Head of caudate nucleus (tissue), 42 donors: Measurements from ENCODE around the gene CFAP43.
"Not testable (repeated sequence)": the region's sequence is repeated elsewhere in the genome, so short reads cannot be mapped to it uniquely, and the experiment has no call there.

Experiments used
- DNase-seq, 42 donors: peaks; one replicate each; pipeline versions ENCODE4 v3.0.0 to v3.0.0-alpha.2; 2020 to 2021; ENCODE audit warnings: mixed read lengths in 7 of 42
- intact Hi-C: fragments of 100-400 bp; cut with DNase I; formaldehyde crosslinking; loops from one replicate; pipeline ENCODE4 v1.15.0; 2022

CFAP43 gene

GRCh38 chr10:104174136-104174535 lies 58.0 kb downstream of the CFAP43 start:
- intact Hi-C loops, DNase-seq: not testable (repeated sequence)

GRCh38 chr10:104170610-104171254 lies 61.4 kb downstream of the CFAP43 start:
- intact Hi-C loops = no loop called here

GRCh38 chr10:104155591-104155990 lies 76.6 kb downstream of the CFAP43 start:
- intact Hi-C loops = no loop called here
- DNase-seq = no peak

More at GRCh38 chr10:104170610-104171254, 61.4 kb downstream of the CFAP43 start:
- DNase-seq = no peak

- intact Hi-C loops = no loop called here
- no peak for DNase-seq
These were observed 80.4 kb downstream of the CFAP43 start for GRCh38 chr10:104151737-104152136.

- no peak for DNase-seq
- intact Hi-C loops = no loop called here
These were observed 82.0 kb downstream of the CFAP43 start for GRCh38 chr10:104150139-104150538.

GRCh38 chr10:104146882-104147281 lies 85.3 kb downstream of the CFAP43 start:
- intact Hi-C loops = no loop called here
- peak in 33 of 42 donors; percentile 7 to 83 (median 57) for DNase-seq

- no peak for DNase-seq
- intact Hi-C loops = no loop called here
These were observed 87.2 kb downstream of the CFAP43 start for GRCh38 chr10:104144931-104145330.

GRCh38 chr10:104143829-104144228 lies 88.3 kb downstream of the CFAP43 start:
- intact Hi-C loops = no loop called here
- DNase-seq = no peak

GRCh38 chr10:104142081-104142480 lies 90.1 kb downstream of the CFAP43 start:
- DNase-seq = no peak
- intact Hi-C loops = no loop called here

- intact Hi-C loops = no loop called here
These were observed 92.9 kb downstream of the CFAP43 start for GRCh38 chr10:104139221-104139620.

GRCh38 chr10:104138131-104138530 lies 94.0 kb downstream of the CFAP43 start:
- intact Hi-C loops = no loop called here
- DNase-seq = no peak

More at GRCh38 chr10:104139221-104139620, 92.9 kb downstream of the CFAP43 start:
- no peak for DNase-seq

- intact Hi-C loops = no loop called here
- no peak for DNase-seq
These were observed 102.1 kb downstream of the CFAP43 start for GRCh38 chr10:104130041-104130440.

- intact Hi-C loops = loop anchor here (10.0 kb wide), 2 partner anchors 77 to 213 kb away; partner anchors contain the start of gene STN1
- no peak for DNase-seq
These were observed 104.0 kb downstream of the CFAP43 start for GRCh38 chr10:104128214-104128613.

GRCh38 chr10:104127411-104127810 lies 104.8 kb downstream of the CFAP43 start:
- intact Hi-C loops = loop anchor here (10.0 kb wide), 2 partner anchors 77 to 213 kb away; partner anchors contain the start of gene STN1
- peak in 13 of 42 donors; percentile 6 to 60 (median 30) for DNase-seq

GRCh38 chr10:104123397-104123796 lies 108.8 kb downstream of the CFAP43 start:
- intact Hi-C loops = loop anchor here (5.0 to 10.0 kb wide), 5 partner anchors 46 to 209 kb away; partner anchors contain the start of genes SLK and STN1
- DNase-seq = no peak

- peak in 8 of 42 donors; percentile 4 to 35 (median 26) for DNase-seq
- intact Hi-C loops = loop anchor here (5.0 to 10.0 kb wide), 5 partner anchors 45 to 208 kb away; partner anchors contain the start of genes SLK and STN1
These were observed 109.7 kb downstream of the CFAP43 start for GRCh38 chr10:104122225-104123107.

GRCh38 chr10:104121485-104122224 lies 110.5 kb downstream of the CFAP43 start, which contains the start of gene SFR1:
SFR1 (plus strand) TSS chr10:104122171; CDS start chr10:104122184, 13 bp downstream.
- DNase-seq = peak; percentile 97 to 100 (median 99)
- intact Hi-C loops = loop anchor here (5.0 to 10.0 kb wide), 5 partner anchors 44 to 207 kb away; partner anchors contain the start of genes SLK and STN1

- peak; percentile 59 to 92 (median 81) for DNase-seq
- intact Hi-C loops = loop anchor here (5.0 to 10.0 kb wide), 5 partner anchors 44 to 206 kb away; partner anchors contain the start of genes SLK and STN1
These were observed 111.2 kb downstream of the CFAP43 start for GRCh38 chr10:104120903-104121484.
